Inflammatory macrophage treated with lipopolysaccharide for 1 hour (primary cell): ENCODE results near the gene HNRNPH1.

ENCODE experiments used
- DNase-seq, 2 donors: peaks; one replicate each; pipeline ENCODE4 v3.0.0-alpha.2; 2020 to 2022

The HNRNPH1 gene

DNA sequence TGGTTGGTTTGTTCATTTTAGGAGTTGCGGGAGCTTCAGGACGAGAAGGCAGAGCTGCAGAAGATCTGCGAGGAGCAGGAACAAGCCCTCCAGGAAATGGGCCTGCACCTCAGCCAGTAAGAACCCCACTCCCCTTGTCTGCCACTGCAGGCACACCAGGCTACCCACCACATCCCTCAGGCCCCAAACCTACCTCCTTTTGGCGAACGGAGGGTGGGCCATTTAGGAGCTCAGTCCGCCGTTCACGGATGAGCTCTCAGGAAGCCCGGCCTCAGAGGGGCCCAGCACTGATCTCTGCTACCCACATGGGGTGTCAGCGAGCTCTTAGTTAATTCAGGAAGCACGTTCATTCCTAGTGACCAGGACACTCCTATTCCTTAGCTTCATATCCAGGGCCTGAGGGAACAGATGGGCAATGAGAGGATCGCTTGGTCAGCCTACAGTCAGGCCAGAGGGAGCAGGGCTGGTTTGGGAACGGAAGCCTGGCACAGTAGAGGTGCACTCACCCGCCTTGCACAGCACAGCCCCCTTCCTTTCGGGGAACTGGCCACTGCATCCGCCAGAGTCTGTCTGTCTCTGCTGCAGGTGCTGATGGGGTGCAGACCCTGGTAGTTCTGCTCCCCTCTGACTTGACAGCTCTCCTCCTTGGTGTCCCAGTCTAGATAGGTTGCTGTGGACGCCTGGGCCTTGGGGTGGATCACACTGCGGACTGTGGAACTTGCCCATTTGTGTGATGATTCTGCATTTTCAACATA lies 21.4 kb downstream of the HNRNPH1 start:
- no peak for DNase-seq

DNA sequence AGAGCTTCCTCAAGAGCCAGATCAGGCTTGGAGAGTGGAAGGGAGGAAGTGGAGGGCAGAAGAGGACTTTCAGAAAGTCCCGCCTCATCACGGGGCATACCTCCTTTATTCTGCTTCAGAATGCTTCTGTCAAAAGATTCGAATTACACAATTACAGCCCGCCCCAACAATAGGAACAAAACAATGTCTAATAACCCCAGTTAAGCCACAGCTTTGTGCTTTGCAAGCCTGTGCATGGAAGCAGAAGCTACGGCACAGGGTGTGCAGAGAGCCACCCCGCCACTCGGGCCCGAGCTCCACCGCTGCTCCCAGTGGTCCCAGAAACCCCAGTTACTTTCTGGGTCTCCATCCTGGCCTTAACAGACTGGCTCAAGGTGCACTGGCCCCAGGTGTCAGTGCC lies 23.5 kb downstream of the HNRNPH1 start:
- DNase-seq, result peak; percentile 87 to 93

DNA sequence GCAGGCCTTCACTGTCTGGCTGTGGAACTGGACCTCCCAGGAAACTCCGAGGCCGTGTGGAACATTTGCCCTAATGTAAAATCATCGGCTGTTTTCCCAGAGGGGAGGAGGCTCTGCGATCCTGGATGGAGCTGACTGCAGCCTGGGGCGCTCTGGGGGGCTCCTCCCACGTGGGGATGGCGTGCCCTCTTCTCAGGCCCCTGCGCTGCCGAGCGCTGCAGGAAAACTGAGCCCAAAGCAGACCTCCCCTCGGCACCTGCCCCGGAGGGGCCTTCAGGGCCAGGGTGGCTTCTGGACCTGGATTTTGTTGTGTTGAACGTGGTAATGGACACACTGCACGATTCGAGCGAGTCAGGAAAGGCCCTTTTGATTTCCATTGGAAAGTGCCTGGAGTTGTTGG lies 23.9 kb downstream of the HNRNPH1 start:
- no peak for DNase-seq

DNA sequence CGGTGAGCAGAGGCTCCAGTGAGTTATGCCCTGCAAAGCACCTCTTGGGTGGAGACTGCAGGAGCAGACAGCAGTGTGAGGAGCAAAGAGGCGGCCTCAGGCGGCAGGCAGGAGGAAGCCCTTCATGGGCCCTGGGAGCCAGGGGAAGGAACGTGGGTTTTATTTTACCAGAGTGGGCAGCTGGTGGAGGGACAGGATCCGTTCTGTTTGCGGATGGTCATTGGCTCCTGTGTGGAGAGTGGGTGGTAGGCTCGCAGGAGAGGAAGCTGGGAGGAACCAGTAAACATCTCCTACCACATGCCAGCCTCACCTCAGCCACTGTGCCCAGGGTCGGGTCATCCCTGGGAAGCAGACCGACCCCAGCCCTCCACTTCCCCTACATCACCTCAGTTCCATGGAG lies 24.4 kb downstream of the HNRNPH1 start:
- peak in 1 of 2 donors; percentile 52 for DNase-seq

DNA sequence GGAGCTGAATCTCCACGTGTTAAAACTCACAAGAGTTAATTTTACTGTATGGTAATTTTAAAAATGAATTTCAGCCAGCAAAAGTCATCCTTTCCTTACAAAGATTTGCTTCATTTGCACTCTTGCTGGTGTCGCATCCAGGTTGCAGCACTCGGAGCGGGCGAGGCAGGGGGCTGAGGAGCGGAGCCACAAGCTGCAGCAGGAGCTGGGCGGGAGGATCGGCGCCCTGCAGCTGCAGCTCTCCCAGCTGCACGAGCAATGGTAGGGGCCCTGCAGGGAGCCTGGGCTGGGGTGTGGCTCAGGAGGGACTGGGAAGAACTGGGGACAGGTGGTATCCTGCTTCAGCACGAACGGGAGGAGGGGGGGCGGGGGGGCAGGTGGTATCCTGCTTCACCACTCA lies 27.1 kb downstream of the HNRNPH1 start:
- no peak for DNase-seq

DNA sequence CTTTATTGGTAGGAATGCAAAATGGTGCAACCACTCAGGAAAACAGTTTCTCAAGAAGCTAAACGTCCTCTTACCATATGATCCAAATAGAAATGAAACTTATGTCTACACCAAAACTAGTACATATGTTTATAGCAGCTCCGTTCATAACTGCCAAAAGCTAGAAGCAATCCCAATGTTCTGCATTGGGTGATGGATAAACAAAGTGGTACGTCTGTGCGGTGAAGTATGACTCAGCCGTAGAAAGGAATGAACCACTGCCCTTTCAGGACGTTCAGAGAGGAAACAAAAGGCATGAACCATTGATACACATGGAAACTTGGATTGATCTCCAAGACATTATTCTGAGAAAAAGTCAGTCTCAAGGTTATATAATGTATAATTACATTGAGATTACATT lies 27.6 kb downstream of the HNRNPH1 start:
- no peak for DNase-seq

DNA sequence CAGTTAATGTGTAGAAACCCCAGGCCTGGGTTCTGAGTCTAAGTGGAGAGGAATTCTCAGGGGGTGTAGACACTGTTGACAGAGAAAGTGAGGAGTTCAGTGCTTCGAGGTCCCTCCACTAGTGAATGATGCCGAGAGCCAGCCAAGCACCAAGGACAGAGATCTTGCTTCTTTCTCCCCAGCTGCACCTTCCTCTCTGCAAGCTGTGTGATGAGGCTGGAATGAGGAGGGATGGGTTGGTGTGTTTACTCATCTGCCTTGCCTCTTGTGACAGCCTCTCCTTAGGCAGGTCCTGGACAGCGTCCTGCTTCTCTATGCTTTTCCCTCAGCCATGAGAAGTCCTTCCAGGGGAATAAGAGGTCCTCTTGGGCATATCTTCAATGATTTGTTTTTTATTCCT lies 35.3 kb downstream of the HNRNPH1 start:
- DNase-seq, result no peak

DNA sequence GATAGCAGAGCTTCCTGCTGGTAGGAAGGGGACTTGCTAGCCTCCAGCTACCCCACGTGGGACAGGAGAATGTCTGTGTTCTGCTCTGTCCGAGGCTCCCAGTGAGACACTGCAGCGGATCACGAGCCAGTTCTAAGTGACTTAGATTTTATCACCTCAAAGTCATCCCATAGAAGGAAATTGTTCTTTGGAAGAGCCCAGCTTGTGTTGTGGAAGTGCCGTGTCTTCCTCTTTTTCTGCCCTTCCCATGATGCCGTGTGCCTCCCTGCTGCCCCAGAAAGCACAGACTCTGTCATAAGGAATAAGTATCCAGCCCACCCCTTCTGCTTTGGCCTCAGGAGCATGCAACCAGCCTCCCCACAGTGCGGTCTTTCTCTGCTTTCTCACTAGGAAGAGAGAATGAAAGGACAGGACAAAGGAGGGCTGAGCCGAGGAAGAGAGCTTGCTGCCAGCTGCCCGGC lies 37.5 kb downstream of the HNRNPH1 start:
- peak; percentile 54 to 58 for DNase-seq

DNA sequence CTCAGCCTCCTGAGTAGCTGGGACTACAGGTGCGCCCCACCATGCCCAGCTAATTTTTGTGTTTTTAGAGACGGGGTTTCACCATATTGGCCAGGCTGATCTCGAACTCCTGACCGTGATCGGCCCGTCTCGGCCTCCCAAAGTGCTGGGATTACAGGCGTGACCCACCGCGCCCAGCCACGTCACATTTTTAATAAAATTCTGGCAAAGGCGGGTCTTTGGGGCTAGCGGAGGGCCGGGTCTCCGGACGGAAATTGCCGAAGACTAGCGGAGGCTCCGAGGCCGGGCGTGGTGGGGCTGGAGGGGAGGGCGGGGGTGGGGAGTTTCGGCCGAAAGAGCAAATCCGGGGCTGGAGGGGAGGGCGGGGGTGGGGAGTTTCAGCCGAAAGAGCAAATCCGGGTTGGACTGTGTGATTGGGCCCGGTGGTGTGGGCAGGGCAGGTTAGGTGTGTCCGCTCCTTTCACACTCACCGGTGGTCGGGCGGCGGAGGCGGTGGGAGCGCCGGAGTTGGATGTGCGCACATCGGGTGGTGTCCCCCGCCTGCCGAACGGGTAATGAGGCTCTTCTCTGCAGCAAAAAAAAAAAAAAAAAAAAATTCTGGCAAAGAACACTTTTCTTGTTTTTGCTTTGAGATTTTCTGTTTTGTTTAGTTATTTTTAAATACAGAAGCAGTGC lies 46.0 kb downstream of the HNRNPH1 start:
- DNase-seq, result no peak

DNA sequence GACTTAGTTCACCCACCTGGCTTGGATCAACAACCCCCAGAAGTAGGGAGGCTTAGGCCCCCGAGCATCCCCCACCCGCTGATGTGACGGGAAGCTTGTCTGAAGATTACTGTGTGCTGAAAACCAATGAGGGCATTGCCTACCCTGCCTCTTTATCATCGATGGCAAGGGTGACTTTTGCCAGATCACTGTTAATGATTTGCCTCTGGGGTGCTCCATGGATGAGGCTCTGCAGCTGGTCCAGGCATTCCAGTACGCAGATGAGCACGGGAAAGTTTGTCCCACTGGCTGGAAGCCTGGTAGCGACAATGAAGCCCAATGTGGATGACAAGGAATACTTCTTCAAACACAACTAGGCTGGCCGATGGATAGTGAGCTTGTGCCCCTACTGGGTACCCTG lies 51.1 kb downstream of the HNRNPH1 start:
- DNase-seq, result no peak

DNA sequence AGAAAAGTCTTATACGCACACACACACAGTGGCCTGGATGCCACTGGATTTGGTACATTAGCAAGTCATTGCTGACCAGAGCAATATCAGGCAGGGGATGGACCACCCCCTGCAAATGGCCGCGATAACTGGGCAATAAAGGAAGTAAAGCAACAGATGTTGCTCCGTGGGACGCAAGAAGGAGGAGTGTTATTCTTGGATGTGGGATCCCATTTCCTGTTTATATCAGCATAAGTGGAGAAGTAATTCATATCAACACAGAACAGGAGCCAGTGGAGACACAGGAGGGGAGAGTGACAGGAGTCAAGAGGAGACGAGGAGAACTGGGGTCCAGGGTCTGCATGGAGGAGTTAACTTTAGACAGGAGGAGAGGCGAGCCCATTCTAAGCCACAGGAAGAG lies 54.8 kb downstream of the HNRNPH1 start:
- DNase-seq, result peak in 1 of 2 donors; percentile 12

DNA sequence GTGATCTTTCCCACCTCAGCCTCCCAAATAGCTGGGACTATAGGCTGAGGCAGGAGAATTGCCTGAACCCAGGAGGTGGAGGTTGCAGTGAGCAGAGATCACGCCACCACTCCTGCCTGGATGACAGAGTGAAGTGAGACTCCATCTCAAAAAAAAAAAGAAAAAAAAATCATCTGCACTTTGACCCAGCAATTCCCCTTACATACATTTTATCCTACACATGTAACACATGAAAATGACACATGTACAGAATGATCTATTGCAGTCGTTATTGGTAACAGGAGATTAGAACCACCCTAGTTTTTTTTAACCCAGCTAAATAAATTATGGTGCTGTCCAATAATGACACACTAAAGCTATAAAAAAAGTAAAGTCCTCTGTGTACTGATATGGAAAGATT lies 58.9 kb downstream of the HNRNPH1 start:
- DNase-seq, result no peak
